ENCODE data around the gene HFM1.

GRCh38 chr1:91450260-91450659, 45.6 kb upstream of the HFM1 start:
- TF ChIP-seq CTCF (conservative IDR thresholded peaks at IDR 0.05; ENCODE audit: low read length) = no peak
- no peak for TF ChIP-seq EZH2phosphoT487 (IDR thresholded peaks at IDR 0.05; ENCODE audit: borderline replicate concordance)

All from Loucy (cell line).